ENCODE measurements around the gene CRYBG1.
"Not testable (repeated sequence)": the region's sequence is repeated elsewhere in the genome, so short reads cannot be mapped to it uniquely, and the experiment has no call there.

CRYBG1 gene

GRCh38 chr6:106373502-106374239 is 13.2 kb downstream of the CRYBG1 start:
- DNase-seq = no peak

GRCh38 chr6:106377061-106377540 is 16.6 kb downstream of the CRYBG1 start:
- DNase-seq = no peak

GRCh38 chr6:106379951-106380350 is 19.4 kb downstream of the CRYBG1 start:
- no peak for DNase-seq

- no peak for DNase-seq
These were observed 19.9 kb downstream of the CRYBG1 start for GRCh38 chr6:106380407-106380806.

- DNase-seq = no peak
These were observed 20.7 kb downstream of the CRYBG1 start for GRCh38 chr6:106381223-106381622.

- DNase-seq = no peak
These were observed 21.4 kb downstream of the CRYBG1 start for GRCh38 chr6:106381881-106382280.

GRCh38 chr6:106383573-106383972 is 23.1 kb downstream of the CRYBG1 start:
- DNase-seq = no peak

- DNase-seq = no peak
These were observed 25.0 kb downstream of the CRYBG1 start for GRCh38 chr6:106385530-106385929.

GRCh38 chr6:106387875-106388274 is 27.4 kb downstream of the CRYBG1 start:
- DNase-seq = no peak

GRCh38 chr6:106390088-106390487 is 29.6 kb downstream of the CRYBG1 start:
- no peak for DNase-seq

GRCh38 chr6:106396426-106397220 is 36.1 kb downstream of the CRYBG1 start:
- DNase-seq = no peak

- no peak for DNase-seq
These were observed 36.9 kb downstream of the CRYBG1 start for GRCh38 chr6:106397431-106397830.

- DNase-seq = no peak
These were observed 38.1 kb downstream of the CRYBG1 start for GRCh38 chr6:106398621-106399020.

GRCh38 chr6:106405044-106405443 is 44.5 kb downstream of the CRYBG1 start:
- not testable (repeated sequence) for DNase-seq

GRCh38 chr6:106411056-106411455 is 50.5 kb downstream of the CRYBG1 start:
- DNase-seq = no peak

- no peak for DNase-seq
These were observed 51.2 kb downstream of the CRYBG1 start for GRCh38 chr6:106411643-106412200.

GRCh38 chr6:106413016-106413415 is 52.5 kb downstream of the CRYBG1 start:
- DNase-seq = no peak

- no peak for DNase-seq
These were observed 53.2 kb downstream of the CRYBG1 start for GRCh38 chr6:106413722-106414121.

- DNase-seq = no peak
These were observed 55.4 kb downstream of the CRYBG1 start for GRCh38 chr6:106415921-106416320.

GRCh38 chr6:106417572-106418147 is 57.1 kb downstream of the CRYBG1 start:
- DNase-seq = no peak

- no peak for DNase-seq
These were observed 59.5 kb downstream of the CRYBG1 start for GRCh38 chr6:106419900-106420613.

GRCh38 chr6:106421496-106421895 is 61.0 kb downstream of the CRYBG1 start:
- no peak for DNase-seq

- DNase-seq = no peak
These were observed 62.0 kb downstream of the CRYBG1 start for GRCh38 chr6:106422534-106422933.
